BJ (cell line): ENCODE data around the gene CKAP2. TPM values are rescaled to one million over a fixed set of nuclear protein-coding genes. Genes with fewer than 3 reads are reported as not detected.

Source experiments
- CTCF ChIA-PET: fragments of 350-600 bp; formaldehyde crosslinking; extraction: SDS; loops from one replicate; lab custom pipeline; 2021; ENCODE audit warnings: antibody characterized with exemption, inconsistent platforms; lab: Yijun Ruan, JAX
- POLR2A ChIA-PET: fragments of 300-600 bp; sonication (Branson Sonifier 250); formaldehyde crosslinking; extraction: SDS; loops from one replicate; lab custom pipeline; 2021; ENCODE audit warnings: antibody characterized with exemption; lab: Charles Lee
- DNase-seq: peaks from one replicate; pipeline ENCODE4 v3.0.0-alpha.2; 2011; ENCODE audit warnings: low read depth
- H3K27me3 ChIP-seq: 2 replicates; pipeline ENCODE4 v1.6.0; 2011; ENCODE audit warnings: low read length; ENCODE audit not compliant: control insufficient read depth, insufficient read depth
- H3K36me3 ChIP-seq: 2 replicates; pipeline ENCODE4 v1.5.1; 2011; ENCODE audit warnings: low read length; ENCODE audit not compliant: control insufficient read depth, insufficient read depth
- H3K4me3 ChIP-seq: 2 replicates; pipeline ENCODE4 v1.5.1; 2011; ENCODE audit warnings: low read depth, mild to moderate bottlenecking, control low read depth, low read length
- CTCF ChIP-seq: IDR thresholded peaks from 2 replicates; pipeline ENCODE4 v1.5.1; 2011; ENCODE audit warnings: low read depth, mild to moderate bottlenecking, control low read depth, inconsistent platforms, low read length, moderate library complexity; ENCODE audit not compliant: insufficient read depth
- polyA plus RNA-seq: library from polyadenylated mRNA; depleted of rRNA; stranded (reverse); fragments of >200 nt; gene quantifications from 2 replicates; pipeline ENCODE4 v1.2.3, GENCODE V29; 2011

Gene CKAP2
- polyA plus RNA-seq, 1 experiment: 9.6 TPM

- no peaks in the 10 kb centered on the region for H3K27me3 ChIP-seq
- no peak for DNase-seq
- H3K36me3 ChIP-seq: peaks cover 3% of the 10 kb centered on the region
- no peak for TF ChIP-seq CTCF
- H3K4me3 ChIP-seq: no peak overlapping the region
- ChIA-PET POLR2A (no interaction called here), CTCF (interaction anchor here (1.9 kb wide), 1 partner anchor 30 kb away, joined by 5 read pairs; no protein-coding TSS in a partner anchor)
Observed at GRCh38 chr13:52421216-52421615, 34.1 kb upstream of the CKAP2 start.

GRCh38 chr13:52428295-52428694, 27.0 kb upstream of the CKAP2 start:
- no peak overlapping the region for H3K4me3 ChIP-seq
- DNase-seq: no peak
- TF ChIP-seq CTCF: no peak
- H3K27me3 ChIP-seq: no peaks in the 10 kb centered on the region
- CTCF ChIA-PET: interaction anchor here (0.5 to 1.9 kb wide), 3 partner anchors 21 to 31 kb away, joined by 3 to 6 read pairs (median 5); no protein-coding TSS in a partner anchor
- POLR2A ChIA-PET: no interaction called here
- peaks cover 3% of the 10 kb centered on the region for H3K36me3 ChIP-seq

GRCh38 chr13:52432456-52432855, 22.8 kb upstream of the CKAP2 start:
- DNase-seq: no peak
- CTCF ChIA-PET: interaction anchor here (2.1 kb wide), 1 partner anchor 18 kb away, joined by 7 read pairs; the partner anchor contains the start of gene VPS36
- TF ChIP-seq CTCF: no peak
- POLR2A ChIA-PET: no interaction called here
- Histone ChIP-seq H3K27me3 (no peaks in the 10 kb centered on the region), H3K4me3 (no peak overlapping the region), H3K36me3 (peaks cover 4% of the 10 kb centered on the region)

GRCh38 chr13:52446265-52446664, 9.0 kb upstream of the CKAP2 start:
- Histone ChIP-seq H3K27me3 (no peaks in the 10 kb centered on the region), H3K36me3 (no peaks in the 10 kb centered on the region; the same call in 1 of the 2 replicates), H3K4me3 (no peak overlapping the region)
- no peak for TF ChIP-seq CTCF
- ChIA-PET CTCF (no interaction called here), POLR2A (no interaction called here)
- DNase-seq: no peak

GRCh38 chr13:52447354-52447753, 7.9 kb upstream of the CKAP2 start:
- no peaks in the 10 kb centered on the region for H3K36me3 ChIP-seq
- no peaks in the 10 kb centered on the region for H3K27me3 ChIP-seq
- ChIA-PET POLR2A (no interaction called here), CTCF (interaction anchor here (1.2 to 1.9 kb wide), 3 partner anchors 11 to 104 kb away, joined by 3 to 7 read pairs (median 3); no protein-coding TSS in a partner anchor)
- no peak for DNase-seq
- TF ChIP-seq CTCF: no peak
- no peak overlapping the region for H3K4me3 ChIP-seq
